ENCODE results near the gene NRF1. TPM values are rescaled to one million over a fixed set of nuclear protein-coding genes. Genes with fewer than 3 reads are reported as not detected.
"Not testable (repeated sequence)": the region's sequence is repeated elsewhere in the genome, so short reads cannot be mapped to it uniquely, and the experiment has no call there.

The NRF1 gene
- polyA plus RNA-seq (2013, experiment 1 of 2; ENCODE audit: insufficient read length) = 9.2 TPM
- 9.6 TPM for polyA plus RNA-seq (2013, experiment 2 of 2; ENCODE audit: insufficient read length)

DNA sequence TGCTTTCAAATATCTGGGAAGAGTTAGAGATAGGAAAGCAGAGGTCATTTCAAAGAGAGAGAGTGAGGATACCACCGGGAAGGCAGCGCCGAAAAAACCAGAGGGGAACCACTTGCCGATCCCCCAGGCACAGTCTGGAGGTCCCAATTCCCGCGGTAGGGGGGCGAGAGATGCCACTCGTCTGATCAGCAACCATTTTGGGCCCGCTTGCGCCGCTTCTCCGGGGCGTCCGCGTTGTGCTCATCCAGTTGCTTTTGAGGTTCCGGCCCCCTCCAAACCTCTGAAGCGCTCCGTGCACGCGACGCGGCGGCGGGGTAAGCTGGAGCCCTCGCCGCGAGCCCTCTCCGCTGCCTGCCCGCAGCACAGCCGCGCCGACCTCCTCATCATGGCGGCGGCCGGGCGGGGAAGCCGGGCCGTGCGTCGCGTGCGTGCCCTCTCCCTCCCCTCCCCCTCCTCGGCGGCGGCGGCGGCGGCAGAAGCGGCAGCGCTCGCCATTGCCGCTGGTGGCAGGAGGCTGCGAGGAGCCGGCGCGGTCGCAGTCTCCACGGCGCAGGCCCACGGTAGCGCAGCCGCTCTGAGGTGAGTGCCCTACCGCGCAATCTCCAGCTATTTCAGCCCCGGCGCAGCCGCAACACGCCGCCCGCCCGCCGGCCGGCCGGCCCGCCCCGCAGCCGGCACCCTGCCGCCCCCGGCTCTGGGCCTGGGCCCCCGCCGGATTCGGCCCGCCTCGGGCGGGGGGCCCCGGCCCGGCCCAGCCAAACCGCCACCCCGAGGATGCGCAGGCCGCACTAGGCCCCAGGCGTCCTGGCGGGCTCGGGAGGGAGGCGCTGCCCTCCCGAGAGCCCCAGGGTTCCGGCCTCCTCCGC, at the start of gene NRF1:
NRF1 (plus strand) TSS at position 475 of the 866 bp plus-strand sequence. CDS start 45,632 bp downstream, outside the sequence.
- DNase-seq = peak; percentile 92

DNA sequence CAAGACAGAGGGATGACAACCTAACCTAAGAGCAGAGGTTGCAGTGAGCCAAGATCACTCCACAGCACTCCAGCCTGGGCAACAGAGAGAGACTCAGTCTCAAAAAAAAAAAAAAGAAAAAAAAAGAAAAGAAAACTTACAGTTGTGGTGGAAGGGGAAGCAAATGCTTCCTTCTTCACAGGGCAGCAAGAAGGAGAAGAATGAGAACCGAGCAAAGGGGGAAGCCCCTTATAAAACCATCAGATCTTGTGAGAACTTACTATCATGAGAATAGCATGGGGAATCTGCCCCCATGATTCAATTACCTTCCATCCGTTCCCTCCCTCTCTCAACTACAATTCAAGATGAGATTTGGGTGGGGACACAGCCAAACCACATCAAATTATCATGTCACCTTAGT, 45.2 kb upstream of the NRF1 start:
- DNase-seq = not testable (repeated sequence)

DNA sequence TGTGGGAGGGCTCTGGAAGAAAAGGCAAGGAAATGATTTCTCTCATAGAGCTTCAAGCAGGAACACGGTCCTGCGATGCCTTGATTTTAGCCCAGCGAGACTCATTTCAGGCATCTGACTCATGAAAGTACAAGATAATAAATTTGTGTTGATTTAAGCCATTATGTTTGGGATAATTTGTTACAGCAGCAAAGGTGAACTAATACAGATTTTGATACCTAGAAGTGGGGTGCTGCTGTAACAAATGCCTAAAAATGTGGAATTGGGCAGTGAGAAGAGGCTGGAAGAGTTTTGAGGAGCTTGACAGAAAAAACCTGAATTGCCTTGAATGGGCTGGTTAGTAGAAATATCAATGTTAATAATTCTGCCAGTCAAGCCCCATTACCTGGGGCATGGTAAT, 44.1 kb upstream of the NRF1 start:
- no peak for DNase-seq

DNA sequence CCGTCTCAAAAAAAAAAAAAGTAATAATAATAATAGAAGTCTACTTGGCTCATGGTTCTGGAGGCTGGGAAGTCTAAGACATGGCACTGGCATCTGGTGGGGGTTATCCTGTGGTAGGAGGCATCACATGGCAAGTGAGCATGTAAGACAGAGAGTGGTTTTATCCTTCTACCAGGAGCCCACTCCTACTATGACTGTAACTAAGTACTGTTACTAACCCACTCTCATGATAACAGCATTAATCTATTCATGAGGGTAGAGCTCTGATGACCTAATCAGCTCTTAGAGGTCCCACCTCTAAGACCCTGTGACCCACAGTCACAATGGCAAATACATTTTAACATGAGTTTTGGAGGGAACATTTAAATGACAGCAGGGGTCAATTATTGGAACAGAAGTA, 43.3 kb upstream of the NRF1 start:
- no peak for DNase-seq

DNA sequence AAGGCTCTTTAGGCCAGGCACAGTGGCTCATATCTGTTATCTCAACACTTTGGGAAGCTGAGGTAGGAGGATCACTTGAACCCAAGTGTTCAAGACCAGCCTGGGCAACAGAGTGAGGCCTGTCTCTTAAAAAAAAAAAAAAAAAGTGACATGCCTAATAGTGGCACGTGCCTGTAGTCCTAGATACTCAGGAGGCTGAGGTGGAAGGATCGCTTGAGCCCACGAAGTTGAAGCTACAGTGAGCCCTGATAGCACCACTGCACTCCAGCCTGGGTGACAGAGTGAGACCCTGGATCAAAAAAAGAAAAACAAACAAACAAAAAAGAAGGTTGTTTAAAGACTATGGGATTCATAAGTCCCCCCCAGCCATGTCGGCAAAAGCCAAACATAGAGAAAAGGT, 42.2 kb upstream of the NRF1 start:
- DNase-seq = no peak

DNA sequence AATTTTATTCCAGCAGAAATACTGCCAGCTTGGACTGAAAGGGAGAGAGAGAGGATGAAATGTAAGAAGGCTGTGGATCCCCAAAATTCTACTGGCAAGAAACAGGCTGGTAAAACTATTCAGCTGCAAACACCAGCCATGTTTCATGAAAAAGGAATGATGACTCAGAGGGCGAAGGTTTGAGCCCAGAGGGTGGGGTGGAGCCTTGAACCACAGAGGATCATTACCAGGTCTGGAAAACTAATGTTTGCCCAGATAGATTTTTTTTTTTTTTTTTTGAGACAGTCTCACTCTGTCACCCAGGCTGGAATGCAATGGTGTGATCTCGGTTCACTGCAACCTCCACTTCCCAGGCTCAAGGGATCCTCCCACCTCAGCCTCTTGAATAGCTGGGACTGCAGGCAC, 41.7 kb upstream of the NRF1 start:
- peak; percentile 89 for DNase-seq

DNA sequence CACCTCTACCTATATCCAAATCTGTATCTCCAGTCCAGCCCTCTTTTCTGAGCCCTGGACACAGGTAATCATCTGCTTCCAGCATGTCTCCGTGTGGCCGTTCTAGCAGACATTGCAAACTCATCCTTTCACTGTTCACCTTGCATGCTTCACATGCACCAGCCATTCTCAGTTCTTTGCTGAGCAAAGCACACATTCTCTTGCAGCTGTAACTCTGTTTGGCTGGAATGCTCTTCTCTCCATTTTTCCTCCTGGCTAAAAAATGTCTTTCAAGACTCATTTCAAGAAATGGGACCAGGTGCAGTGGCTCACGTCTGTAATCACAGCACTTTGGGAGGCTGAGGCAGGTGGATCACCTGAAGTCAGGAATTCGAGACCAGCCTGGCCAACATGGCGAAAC, 40.3 kb upstream of the NRF1 start:
- DNase-seq = no peak

DNA sequence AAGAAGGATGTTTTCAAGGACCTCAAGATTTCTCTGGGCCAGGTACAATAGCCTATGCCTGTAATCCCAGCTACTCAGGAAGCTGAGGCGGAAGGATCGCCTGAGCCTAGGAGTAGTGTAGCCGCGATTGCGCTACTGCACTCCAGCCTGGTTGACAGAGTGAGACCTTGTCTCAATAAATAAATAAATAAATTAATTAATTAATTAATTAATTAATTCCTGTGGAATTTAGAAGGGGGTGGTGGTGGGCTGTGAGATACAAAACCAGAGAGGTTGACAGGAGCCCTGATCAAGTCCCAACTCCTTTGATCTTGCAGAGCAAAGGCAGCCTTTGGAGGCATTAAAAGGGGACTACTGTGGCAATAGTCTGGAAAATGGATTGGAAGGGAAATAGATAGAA, 39.3 kb upstream of the NRF1 start:
- no peak for DNase-seq

DNA sequence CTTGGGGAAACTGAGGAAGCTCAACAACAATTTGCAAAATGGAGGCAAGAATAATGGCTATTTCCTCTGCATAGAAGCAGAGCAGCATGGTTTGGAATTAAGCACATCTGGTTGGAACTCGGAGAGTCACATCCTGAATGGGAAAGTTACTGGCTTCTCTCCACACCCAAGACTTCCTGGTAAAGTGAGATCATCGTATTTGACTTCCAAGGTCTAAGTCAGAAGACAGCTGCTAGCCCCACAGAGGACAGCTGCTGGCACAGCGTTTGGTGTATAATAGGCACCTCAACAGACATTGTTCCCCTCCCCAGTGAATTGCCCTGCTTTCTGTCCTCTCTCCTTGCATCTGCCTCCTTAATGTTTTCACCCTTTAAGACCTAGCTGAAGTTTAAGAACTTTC, 37.0 kb upstream of the NRF1 start:
- DNase-seq = peak; percentile 79

DNA sequence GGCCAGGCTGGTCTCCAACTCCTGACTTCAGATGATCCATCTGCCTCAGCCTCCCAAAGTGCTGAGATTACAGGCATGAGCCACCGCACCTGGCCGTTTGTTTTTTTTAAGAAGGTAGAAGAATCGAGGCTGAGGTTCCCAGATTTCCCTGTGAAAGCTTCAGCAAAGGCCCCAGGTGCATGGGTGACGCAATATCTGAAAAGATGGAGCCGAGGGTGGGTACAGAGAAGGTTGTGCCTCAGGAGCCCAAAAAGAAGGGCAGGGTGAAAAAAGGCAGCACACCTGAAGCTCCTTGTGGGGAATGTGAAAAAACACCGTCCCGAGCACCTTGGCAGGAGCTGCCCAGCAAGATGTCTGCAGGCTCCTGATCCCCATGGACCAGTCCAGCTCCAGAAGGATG, 35.8 kb upstream of the NRF1 start:
- no peak for DNase-seq

DNA sequence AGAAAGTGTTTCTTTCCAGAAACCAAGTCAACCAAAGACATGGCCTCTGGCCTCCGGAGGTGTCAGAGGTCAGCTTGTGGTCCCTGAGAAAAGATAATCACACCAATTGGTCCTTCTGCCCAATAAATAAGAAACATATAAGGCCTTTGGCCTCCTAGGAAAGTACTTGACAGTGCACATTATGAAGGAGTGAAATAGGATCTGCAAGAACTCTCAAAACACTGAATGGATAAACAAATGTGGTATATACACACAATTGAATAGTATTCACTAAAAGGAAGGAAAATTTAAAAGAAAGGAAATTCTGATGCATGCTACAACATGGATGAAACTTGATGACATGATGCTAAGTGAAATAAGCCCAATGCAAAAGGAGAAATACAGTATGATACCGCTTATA, 35.4 kb upstream of the NRF1 start:
- no peak for DNase-seq

DNA sequence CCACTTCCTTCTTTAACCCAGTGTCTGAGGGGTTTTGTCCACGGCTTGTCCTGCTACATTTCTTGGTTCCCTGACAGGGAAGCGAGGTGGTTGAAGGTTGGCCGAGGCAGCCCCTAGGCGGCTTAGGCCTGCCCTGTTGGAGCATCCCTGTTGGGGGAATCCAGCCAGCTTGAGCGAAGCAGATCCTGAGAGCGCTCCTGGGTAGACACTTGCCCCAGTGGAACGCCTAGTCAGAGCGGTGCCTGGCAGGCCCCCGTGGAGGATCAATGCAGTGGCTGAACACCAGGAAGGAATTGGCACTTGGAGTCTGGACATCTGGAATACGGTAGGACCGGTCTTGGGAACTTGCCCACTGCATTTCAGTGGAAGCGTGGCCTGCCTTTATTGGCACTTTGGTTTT, 32.7 kb upstream of the NRF1 start:
- DNase-seq = no peak

DNA sequence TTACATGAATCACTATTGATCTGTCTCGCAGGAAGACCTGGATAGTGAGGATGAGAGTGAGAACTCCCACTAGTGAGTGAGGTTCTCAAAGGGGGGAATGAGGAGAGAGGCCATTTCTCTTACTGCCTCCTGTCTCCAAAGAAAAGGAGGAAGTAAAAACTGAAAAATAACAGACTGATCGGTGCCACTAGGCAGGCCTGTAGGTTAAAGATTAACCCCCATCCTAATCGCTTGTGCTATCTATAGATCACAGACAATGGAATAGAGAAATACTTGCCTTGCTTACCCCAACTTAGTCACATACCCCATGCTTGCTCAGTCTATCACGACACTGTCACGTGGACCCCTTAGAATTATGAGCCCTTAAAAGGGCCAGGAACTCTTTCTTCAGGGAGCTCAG, 25.3 kb upstream of the NRF1 start:
- DNase-seq = not testable (repeated sequence)

DNA sequence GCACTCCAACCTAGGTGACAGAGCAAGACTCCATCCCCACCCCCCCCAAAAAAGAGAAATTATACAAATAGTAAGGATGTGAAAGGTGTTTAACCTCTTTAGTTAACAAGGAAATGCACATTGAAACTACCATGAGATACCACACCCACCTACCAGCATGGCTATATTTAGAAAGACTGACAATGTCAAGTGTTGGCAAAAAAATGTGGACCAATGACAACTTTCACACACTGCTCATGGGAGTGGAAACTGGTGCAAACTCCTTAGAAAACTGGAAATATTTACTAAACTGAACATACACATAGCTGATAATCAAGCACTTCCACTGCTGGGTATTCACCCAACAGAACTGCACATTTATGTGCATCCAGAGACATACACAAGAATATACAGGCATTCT, 23.3 kb upstream of the NRF1 start:
- no peak for DNase-seq

DNA sequence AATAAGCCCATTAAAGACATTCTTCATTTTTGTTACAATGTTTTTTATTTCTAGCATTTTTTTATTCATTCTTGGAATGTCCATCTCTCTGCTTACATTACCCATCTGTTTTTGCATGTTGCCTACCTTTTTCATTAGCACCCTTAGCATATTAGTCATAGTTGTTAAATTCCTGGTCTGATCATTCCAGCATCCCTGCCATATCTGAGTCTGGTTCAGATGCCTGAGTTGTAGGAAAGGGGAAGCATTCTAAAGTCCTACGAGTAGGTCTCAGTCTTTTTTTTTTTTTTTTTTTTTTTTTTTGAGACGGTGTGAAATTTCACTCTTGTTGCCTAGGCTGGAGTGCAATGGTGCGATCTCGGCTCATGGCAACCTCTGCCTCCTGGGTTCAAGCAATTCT, 19.7 kb upstream of the NRF1 start:
- no peak for DNase-seq

DNA sequence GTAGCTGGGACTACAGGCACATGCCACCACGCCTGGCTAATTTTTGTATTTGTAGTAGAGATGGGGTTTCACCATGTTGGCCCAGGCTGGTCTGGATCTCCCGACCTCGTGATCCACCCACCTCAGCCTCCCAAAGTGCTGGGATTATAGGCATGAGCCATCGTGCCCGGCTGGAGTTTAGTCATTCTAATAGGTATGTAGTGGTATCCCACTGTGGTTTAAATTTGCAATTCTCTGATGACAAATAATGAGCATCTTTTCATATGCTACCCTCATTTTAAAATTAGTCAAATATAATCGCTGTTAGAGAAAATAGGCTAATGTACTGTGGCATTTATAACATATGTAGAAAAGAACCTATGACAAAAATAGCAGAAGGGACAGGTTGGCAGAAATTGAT, 15.1 kb upstream of the NRF1 start:
- peak; percentile 59 for DNase-seq

DNA sequence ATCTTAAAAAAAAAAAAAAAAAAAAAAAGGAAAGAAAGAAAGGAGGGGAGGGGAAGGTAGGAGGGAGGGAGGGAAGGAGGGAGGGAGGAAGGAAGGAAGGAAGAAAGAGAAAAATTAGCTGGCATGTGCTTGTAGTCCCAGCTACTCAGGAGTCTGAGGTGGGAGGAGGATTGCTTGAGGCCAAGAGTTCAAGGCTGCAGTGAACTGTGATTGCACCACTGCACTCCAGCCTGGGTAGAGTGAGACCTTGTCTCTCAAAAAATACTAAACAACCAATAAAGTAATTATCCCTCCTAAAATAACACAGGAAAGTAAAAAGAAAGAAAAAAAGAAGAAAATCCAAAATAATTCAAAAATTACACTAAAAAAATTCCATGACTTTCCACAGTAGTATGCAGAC, 13.8 kb upstream of the NRF1 start:
- no peak for DNase-seq

DNA sequence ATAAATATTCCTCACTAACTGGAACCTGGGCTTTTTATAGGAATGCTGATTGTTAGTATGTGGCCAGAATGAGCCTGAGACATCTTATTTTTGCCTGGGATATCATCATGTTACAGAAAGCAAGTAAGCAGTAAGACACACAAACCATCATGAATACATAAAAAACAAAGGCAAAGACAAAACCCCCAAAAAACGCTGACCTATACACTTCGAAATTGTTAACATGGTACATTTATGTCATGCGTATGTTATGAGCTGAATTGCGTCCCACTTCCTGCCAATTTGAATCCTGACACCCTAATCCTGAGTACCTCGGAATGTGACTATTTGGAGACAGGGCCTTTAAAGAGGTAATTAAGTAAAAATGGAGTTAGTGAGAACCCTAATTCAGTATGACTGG, 12.3 kb upstream of the NRF1 start:
- DNase-seq = no peak

DNA sequence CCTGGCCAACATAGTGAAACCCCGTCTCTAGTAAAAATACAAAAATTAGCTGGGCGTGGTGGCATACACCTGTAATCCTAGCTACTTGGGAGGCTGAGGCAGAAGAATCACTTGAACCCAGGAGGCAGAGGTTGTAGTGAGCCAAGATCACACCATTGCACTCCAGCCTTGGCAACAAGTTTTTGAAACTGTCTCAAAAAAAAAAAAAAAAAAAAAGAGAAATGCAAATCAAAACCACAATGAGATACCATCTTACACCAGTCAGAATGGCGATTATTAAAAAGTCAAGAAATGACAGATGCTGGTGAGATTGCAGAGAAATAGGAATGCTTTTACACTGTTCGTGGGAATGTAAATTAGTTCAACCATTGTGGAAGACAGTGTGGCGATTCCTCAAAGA, 7.9 kb upstream of the NRF1 start:
- not testable (repeated sequence) for DNase-seq

DNA sequence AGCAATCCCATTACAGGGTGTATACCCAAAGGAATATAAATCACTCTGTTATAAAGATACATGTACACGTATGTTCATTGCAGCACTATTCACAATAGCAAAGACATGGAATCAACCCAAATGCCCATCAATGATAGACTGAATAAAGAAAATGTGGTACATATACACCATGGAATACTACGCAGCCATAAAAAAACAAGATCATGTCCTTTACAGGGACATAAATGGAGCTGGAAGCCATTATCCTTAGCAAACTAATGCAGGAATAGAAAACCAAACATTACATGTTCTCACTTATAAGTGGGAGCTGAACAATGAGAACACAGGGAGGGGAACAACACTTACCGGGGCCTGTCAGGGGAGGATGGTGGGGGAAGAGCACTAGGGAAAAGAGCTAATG, 7.5 kb upstream of the NRF1 start:
- not testable (repeated sequence) for DNase-seq

DNA sequence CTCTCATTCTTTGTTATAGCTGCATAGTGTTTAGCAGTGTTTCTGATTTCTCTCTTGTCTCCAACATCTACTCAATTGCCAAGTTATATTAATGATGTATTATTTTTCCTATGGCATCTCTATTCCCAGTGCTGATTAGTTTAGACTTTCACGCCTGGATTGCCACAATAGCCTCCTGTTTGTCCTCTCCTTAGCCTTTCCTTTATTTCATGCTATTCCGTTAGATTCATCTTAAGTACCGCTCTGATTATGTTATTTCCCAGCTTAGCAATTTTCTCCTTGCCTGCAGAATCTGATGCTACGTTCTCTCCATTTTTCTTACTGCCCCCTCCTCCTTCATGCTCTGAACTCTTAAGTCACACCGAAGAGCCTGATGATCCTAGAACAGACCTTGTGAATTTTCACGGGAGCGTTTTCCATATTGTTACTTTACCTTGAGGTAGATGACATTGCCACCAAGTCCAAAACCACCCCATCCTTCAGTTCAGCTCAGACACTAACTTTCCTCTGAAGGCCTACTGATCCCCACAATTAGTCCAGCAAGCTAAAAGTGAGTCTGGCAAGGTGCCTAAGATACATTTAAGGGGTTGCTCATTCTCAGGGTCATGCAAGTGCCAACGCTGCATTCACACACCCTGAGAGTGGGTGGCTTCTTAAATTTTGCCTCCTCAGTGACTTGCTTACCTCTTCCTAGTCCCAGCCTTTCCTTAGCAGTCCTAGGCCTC, 6.6 kb upstream of the NRF1 start:
- no peak for DNase-seq

DNA sequence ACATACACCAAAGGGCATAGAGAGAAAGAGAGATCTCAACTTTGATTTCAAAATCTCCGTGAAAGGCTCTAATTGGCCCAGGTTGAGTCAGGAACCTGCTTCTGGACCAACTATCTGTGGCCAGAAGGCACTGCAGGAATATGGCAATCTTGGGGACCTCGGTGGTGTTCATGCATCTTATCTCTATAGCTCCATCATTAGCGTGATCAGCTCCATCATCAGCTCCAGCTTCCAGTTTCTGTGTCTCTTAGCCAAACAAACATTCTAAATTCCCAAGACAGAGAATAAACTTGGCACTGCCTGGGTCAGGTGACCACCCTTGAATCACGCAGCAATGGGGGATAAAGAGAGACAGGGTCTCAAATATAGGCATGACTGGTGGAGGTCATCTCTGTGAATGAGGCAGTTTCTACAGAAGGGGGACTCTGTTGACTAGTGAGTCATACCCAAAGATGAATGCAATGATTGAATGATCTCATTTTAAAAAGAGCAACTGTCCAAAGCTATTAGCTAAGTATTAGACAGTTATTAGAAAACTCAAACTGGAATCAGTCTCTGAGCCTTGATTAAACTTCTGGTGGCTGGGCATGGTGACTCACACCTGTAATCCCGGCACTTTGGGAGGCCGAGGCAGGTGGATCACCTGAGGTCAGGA, 5.4 kb upstream of the NRF1 start:
- DNase-seq = no peak

DNA sequence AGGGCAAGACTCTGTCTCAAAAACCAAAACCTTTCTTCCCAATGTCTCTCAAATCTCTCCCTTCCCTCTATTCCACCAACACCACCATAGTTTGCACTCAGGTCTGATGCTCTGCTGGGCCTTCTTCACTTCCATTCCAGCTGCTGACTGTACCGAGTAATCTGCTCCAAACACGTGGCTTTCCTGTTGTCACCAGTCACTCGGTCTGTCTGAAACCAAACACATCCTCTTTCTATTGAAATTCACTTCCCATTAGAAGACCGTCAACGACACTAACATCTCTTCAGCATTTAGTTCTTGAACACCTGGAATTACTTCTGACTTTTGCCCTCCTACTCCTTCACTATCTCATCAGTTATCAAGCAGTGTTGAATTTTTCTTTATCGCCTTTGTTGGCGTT, 4.7 kb upstream of the NRF1 start:
- DNase-seq = no peak

All from fibroblast of skin of abdomen (primary cell).